Motor neuron (in vitro differentiated cells): ENCODE results near the gene KCND3. TPM values are rescaled to one million over a fixed set of nuclear protein-coding genes. Genes with fewer than 3 reads are reported as not detected.

Experiments used
- ATAC-seq, 8 experiments: fragments of 200-7000 bp; cut with Tn5 transposase; replicated peaks in 6 of 8; 2 replicates each; pipeline ENCODE4 v1.8.0; 2021; ENCODE audit warnings: mild to moderate bottlenecking in 8 of 8, moderate library complexity in 8 of 8
- H3K27ac ChIP-seq, 2 donors: fragments of 250-450 bp; sonication (Bioruptor Pico); 2 replicates each; pipeline ENCODE4 v1.9.0; 2021; ENCODE audit warnings: antibody characterized with exemption in 2 of 2, mild to moderate bottlenecking in 2 of 2, moderate library complexity in 1 of 2
- H3K4me1 ChIP-seq, 2 donors: fragments of 250-450 bp; sonication (Bioruptor Pico); replicated peaks in 1 of 2; 2 replicates each; pipeline ENCODE4 v1.6.1; 2021; ENCODE audit warnings: antibody characterized with exemption in 2 of 2, mild to moderate bottlenecking in 2 of 2, moderate library complexity in 1 of 2
- H3K4me3 ChIP-seq, 5 donors: fragments of 250-450 bp; sonication (Bioruptor Pico); 2 replicates each; pipeline ENCODE4 v1.9.0; 2021; ENCODE audit warnings: antibody characterized with exemption in 5 of 5, mild to moderate bottlenecking in 5 of 5, moderate library complexity in 4 of 5
- WGBS, 10 experiments: fragments of 450-650 bp; shearing (Covaris generic); methylation state at CpG; one replicate each; pipeline ENCODE4 v1.0.0; 2022; 5-methylcytosine and 5-hydroxymethylcytosine counted together
- in situ Hi-C, 9 experiments: fragments of 400-800 bp; cut with MboI; loops; one replicate each; pipeline ENCODE4 v1.15.0; 2021; ENCODE audit warnings: low sequenced_read_pairs in 9 of 9, low pct_unique_long_range_greater_than_20kb in 2 of 9; ENCODE audit not compliant: unreplicated experiment in 9 of 9
- total RNA-seq, 8 experiments: library from RNA; unstranded; fragments of 300-600 nt; gene quantifications; 2 replicates each; pipeline versions ENCODE4 v1.2.3 to v1.2.4, GENCODE V29; 2022

Gene KCND3
- total RNA-seq, 8 experiments from 2014 or later: 1.3 to 31.5 (median 2.6) TPM

DNA sequence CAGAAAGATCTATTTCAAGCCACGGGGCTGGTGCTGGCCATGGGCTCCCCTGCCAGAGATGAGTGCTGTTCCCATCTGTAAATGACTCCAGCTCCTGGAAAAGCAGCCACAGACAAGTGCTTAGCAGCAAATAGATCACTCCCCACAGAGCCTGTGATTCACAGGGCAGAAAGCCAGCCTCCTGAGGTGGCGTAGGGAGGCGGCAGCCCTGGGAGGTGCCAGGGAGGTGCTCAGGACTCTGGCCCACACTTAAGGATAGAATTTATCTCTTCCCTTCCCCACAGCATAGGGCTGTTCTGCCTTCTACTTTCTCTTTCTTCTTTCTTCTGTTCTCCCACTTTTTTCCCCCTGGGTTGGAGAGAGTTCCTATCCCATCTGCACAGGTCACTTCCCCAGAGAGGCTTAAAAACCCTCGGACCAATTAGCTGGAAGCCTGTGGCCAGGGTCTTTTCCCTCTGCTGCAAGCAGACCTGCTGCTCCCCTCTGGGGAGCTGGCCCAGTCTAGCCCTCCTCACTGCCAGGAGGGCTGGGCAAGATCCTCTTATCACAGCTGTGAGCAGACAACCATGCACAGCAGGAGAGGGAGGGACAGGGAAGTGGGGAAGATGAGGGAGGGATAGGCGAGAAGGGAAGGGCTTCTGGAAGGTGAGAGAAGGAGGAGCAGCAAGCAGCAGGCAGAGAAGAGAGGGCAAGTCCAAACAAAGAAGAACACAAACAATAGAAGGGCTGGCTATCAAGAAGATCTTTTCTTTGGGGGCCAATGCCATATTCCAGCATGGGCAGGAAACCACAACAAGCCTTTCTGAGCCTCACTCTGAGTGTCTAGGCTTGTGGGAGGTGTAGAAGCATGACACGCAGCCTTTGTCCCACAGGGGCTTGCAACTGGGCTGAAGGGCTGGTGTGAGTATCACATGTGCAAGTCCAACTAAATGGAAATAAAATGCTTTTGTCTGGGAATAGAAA lies 41.0 kb downstream of the KCND3 start:
- Histone ChIP-seq H3K27ac (peak overlapping the region in 1 of 2 donors; percentile 2), H3K4me3 (no peak overlapping the region), H3K4me1 (peaks cover 23 to 27% of the 10 kb centered on the region in 2 donors)
- ATAC-seq: peak; percentile 38 to 90 (median 78)
- 27 to 58% (median 44%) methylated on average over 3 to 6 of the region's 6 CpGs; no CpG with 5 or more reads in 4 of the 10 experiments for WGBS, 10 experiments
- in situ Hi-C loops: no loop called here

GRCh38 chr1:111943846-111944749 lies 45.4 kb downstream of the KCND3 start:
- ATAC-seq: peak in 5 of 8 experiments; percentile 12 to 73 (median 61)
- Histone ChIP-seq H3K4me1 (peaks cover 21 to 38% of the 10 kb centered on the region in 2 donors), H3K4me3 (no peak overlapping the region), H3K27ac (no peak overlapping the region)
- WGBS, 10 experiments: 34 to 80% (median 53%) methylated on average over 1 to 14 of the region's 15 CpGs; no CpG with 5 or more reads in 1 of the 10 experiments
- in situ Hi-C loops: no loop called here

DNA sequence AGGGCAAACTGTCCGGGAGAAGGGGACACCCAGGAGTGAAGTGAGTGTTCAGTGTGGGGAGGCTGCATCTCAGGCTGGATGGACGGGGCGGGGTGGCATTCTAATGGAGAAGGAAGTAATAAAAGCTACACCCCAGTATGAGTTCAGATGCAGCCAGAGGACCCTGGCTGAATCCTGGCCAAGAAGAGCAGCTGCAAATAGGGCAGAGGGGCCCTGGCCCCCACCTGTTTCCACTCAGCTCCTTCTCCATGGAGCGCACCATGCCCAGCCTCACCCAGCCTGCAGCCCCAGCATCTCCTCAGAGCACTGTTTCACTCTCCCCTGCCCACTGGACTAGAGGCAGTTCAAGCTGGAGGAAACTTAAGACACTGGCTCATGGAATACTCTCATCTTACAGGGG lies 46.4 kb downstream of the KCND3 start:
- in situ Hi-C loops: no loop called here
- WGBS, 10 experiments: 21 to 100% (median 79%) methylated on average over 1 to 4 of the region's 4 CpGs; no CpG with 5 or more reads in 5 of the 10 experiments

GRCh38 chr1:111938536-111938935 lies 50.9 kb downstream of the KCND3 start:
- Histone ChIP-seq H3K27ac (no peak overlapping the region), H3K4me3 (no peak overlapping the region), H3K4me1 (peaks cover under 1 to 20% of the 10 kb centered on the region in 2 donors)
- in situ Hi-C loops: no loop called here
- no peak for ATAC-seq
- 39 to 81% (median 72%) methylated on average over 1 to 3 of the region's 3 CpGs; no CpG with 5 or more reads in 2 of the 10 experiments for WGBS, 10 experiments

More for the DNA sequence above, 46.4 kb downstream of the KCND3 start:
- peaks cover 11 to 28% of the 10 kb centered on the region in 2 donors for H3K4me1 ChIP-seq
- H3K4me3 ChIP-seq: no peak overlapping the region
- H3K27ac ChIP-seq: no peak overlapping the region
- ATAC-seq: peak in 2 of 8 experiments; percentile 29 to 86

GRCh38 chr1:111938123-111938522 lies 51.3 kb downstream of the KCND3 start:
- WGBS, 10 experiments: 0 to 71% (median 56%) methylated on average over 1 of the region's 1 CpG; no CpG with 5 or more reads in 5 of the 10 experiments
- no peak for ATAC-seq
- Histone ChIP-seq H3K4me1 (peaks cover 0 to 20% of the 10 kb centered on the region in 2 donors), H3K27ac (no peak overlapping the region), H3K4me3 (no peak overlapping the region)
- in situ Hi-C loops: no loop called here

DNA sequence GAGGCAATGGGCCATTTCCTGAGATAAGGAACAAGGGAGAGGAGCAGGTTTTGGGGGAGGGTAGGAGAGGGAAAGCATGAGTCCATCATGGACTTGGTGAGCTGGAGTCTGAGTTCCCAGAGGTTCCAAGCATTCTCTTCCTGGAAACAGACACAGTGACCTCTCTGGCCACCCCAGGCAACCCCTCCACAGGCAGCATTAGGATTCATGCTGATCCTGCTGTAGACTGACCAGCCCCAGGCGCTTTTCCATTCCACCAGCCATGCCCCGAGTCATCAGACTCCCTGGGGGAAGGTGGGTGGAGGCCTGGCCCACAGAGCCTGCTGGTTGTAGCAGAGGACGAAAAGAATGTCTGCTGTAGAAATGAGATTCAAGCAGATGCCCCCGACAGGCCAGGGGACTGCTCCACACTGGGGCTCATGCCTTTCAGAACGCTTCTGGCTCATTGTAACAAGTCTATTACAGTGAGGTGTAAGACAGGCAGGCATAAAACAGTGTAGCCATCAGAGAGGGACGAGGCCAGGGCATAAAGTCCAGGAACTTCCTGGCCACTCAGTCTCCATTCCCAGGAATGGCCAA lies 52.2 kb downstream of the KCND3 start:
- Histone ChIP-seq H3K4me3 (no peak overlapping the region), H3K4me1 (peaks cover 0 to 17% of the 10 kb centered on the region in 2 donors), H3K27ac (peak overlapping the region in 1 of 2 donors; percentile 1)
- 0 to 80% (median 54%) methylated on average over 1 to 5 of the region's 6 CpGs; no CpG with 5 or more reads in 4 of the 10 experiments for WGBS, 10 experiments
- in situ Hi-C loops: no loop called here
- peak in 6 of 8 experiments; percentile 53 to 95 (median 76) for ATAC-seq

DNA sequence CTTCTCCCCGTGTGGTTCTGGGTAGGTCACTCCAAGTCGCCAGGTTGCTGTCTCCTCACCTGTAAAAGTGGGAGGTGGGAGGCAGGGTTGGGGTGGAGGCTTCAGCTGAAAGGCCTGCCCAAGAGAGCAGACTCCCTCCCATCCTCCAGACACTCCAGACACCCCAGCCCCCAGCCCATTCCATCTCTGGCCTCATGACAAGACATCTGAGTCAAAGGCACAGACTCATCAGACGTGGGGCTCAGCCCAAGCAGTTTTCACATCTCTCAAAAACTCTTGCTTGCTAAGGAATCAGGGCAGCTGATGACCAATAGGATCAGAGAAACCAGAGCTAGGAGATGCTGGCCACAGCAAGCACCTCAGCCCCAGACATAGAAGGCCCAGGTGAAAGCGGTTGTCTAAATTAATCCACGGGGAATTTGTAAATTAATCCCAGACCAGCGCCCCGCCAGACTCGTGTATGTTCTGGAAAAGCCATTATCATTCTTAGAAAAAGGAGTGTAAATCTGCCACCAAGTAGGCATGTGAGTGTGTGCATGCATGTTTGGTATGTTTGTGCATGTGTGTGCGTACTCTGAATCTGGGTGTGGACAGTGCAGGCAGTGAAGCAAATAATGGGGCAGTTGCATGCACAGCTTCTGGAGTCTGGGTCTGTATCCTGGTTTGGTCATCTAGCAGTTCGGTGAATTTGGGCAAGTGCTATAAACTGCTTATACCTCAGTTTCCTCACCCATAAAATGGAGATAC lies 55.2 kb downstream of the KCND3 start:
- 33 to 92% (median 73%) methylated on average over 2 to 10 of the region's 10 CpGs; no CpG with 5 or more reads in 2 of the 10 experiments for WGBS, 10 experiments
- Histone ChIP-seq H3K4me1 (peaks cover 0 to 13% of the 10 kb centered on the region in 2 donors), H3K27ac (no peak overlapping the region), H3K4me3 (no peak overlapping the region)
- in situ Hi-C loops: no loop called here
- ATAC-seq: peak in 3 of 8 experiments; percentile 53 to 56 (median 54)

GRCh38 chr1:111930356-111930755 lies 59.1 kb downstream of the KCND3 start:
- WGBS, 10 experiments: 45 to 86% (median 81%) methylated on average over 2 to 3 of the region's 3 CpGs; no CpG with 5 or more reads in 6 of the 10 experiments
- in situ Hi-C loops: no loop called here
- H3K4me1 ChIP-seq: peaks cover 0 to 5% of the 10 kb centered on the region in 2 donors
- H3K4me3 ChIP-seq: no peak overlapping the region
- no peak overlapping the region for H3K27ac ChIP-seq
- no peak for ATAC-seq

DNA sequence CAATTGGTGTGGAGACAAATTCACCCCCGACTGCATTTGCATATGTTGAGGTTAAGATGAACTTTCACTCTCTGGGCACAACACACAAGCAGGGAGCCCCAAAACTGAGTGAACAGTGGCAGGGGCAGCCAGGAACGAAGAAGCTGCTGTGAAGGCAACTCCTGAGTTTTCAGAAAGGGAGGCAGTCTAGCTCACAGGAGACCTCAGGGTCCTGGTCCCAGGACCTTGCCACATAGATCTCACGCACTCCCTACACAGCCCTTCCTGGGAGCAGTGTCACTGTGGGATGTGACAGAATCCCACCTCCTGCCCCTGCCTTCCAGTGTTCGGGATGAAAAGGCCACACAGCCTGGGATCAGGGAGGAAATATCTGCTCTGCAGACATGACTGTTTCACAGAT lies 60.9 kb downstream of the KCND3 start:
- Histone ChIP-seq H3K4me1 (peaks cover 9 to 15% of the 10 kb centered on the region in 2 donors), H3K4me3 (no peak overlapping the region), H3K27ac (no peak overlapping the region)
- peak in 1 of 8 experiments; percentile 17 for ATAC-seq
- 75 to 85% (median 81%) methylated on average over 4 of the region's 4 CpGs; no CpG with 5 or more reads in 7 of the 10 experiments for WGBS, 10 experiments
- in situ Hi-C loops: no loop called here

GRCh38 chr1:111927652-111928051 lies 61.8 kb downstream of the KCND3 start:
- ATAC-seq: no peak
- in situ Hi-C loops: no loop called here
- Histone ChIP-seq H3K4me1 (peaks cover 9 to 15% of the 10 kb centered on the region in 2 donors), H3K4me3 (no peak overlapping the region), H3K27ac (no peak overlapping the region)
- 0 to 68% (median 61%) methylated on average over 1 to 2 of the region's 2 CpGs; no CpG with 5 or more reads in 5 of the 10 experiments for WGBS, 10 experiments

DNA sequence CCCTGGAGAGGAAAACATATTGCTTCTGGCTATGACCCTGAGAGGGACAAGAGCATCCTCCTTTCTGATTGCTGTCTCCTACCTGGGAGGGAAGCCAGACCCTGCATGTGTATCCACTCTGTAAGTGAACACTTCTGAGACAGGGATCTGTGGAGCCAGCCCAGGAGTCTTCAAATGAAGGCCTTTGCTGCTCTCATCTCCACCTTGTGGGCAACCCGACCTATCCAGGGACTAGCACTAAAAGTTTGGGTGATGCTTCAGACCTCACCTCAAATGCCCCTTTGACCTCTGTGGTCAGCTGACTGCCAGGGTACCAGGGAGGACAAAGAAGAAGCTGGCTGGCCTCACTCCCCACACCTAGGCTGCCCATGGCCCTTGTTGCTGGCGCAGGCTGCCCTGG lies 64.7 kb downstream of the KCND3 start:
- H3K4me1 ChIP-seq: peaks cover 20 to 35% of the 10 kb centered on the region in 2 donors
- in situ Hi-C loops: loop anchor here in 1 of 9 experiments (25.0 kb wide), 1 partner anchor 112 kb away; no protein-coding TSS in a partner anchor
- no peak for ATAC-seq
- H3K27ac ChIP-seq: no peak overlapping the region
- WGBS, 10 experiments: 20 to 100% (median 80%) methylated on average over 1 of the region's 2 CpGs; no CpG with 5 or more reads in 5 of the 10 experiments
- no peak overlapping the region for H3K4me3 ChIP-seq
